GM18951 (cell line): ENCODE results near the gene B2M.
"Not testable (repeated sequence)": the region's sequence is repeated elsewhere in the genome, so short reads cannot be mapped to it uniquely, and the experiment has no call there.

ENCODE experiments used
- POLR2A ChIP-seq: IDR thresholded peaks from 4 replicates; pipeline ENCODE4 v1.6.1; 2011; ENCODE audit warnings: mild to moderate bottlenecking; ENCODE audit not compliant: insufficient read length, insufficient read depth; ENCODE audit errors: extremely low read depth
- in situ Hi-C: fragments of 300-500 bp; cut with MboI; formaldehyde crosslinking; loops from one replicate; pipeline ENCODE4 v1.12.0; 2022; ENCODE audit warnings: low sequenced_read_pairs, mixed read lengths, inconsistent platforms; ENCODE audit not compliant: unreplicated experiment

B2M gene

GRCh38 chr15:44682211-44682610 is 29.1 kb upstream of the B2M start:
- TF ChIP-seq POLR2A = no peak
- in situ Hi-C loops = no loop called here

- in situ Hi-C loops = not testable (repeated sequence)
These were observed 28.3 kb upstream of the B2M start for GRCh38 chr15:44682809-44683682.

- in situ Hi-C loops = not testable (repeated sequence)
These were observed 22.0 kb upstream of the B2M start for GRCh38 chr15:44689318-44689717.

GRCh38 chr15:44690245-44690644 is 21.1 kb upstream of the B2M start:
- in situ Hi-C loops = not testable (repeated sequence)

- in situ Hi-C loops = no loop called here
These were observed 18.7 kb upstream of the B2M start for GRCh38 chr15:44692659-44693058.

GRCh38 chr15:44694416-44694815 is 16.9 kb upstream of the B2M start:
- in situ Hi-C loops = no loop called here
- no peak for TF ChIP-seq POLR2A

More at GRCh38 chr15:44692659-44693058, 18.7 kb upstream of the B2M start:
- TF ChIP-seq POLR2A = no peak

GRCh38 chr15:44695294-44695693 is 16.0 kb upstream of the B2M start:
- in situ Hi-C loops = no loop called here
- no peak for TF ChIP-seq POLR2A

GRCh38 chr15:44697014-44697413 is 14.3 kb upstream of the B2M start:
- in situ Hi-C loops = no loop called here
- no peak for TF ChIP-seq POLR2A

GRCh38 chr15:44698641-44699040 is 12.7 kb upstream of the B2M start:
- no peak for TF ChIP-seq POLR2A
- in situ Hi-C loops = no loop called here

GRCh38 chr15:44700676-44701075 is 10.6 kb upstream of the B2M start:
- in situ Hi-C loops = not testable (repeated sequence)

- no peak for TF ChIP-seq POLR2A
- in situ Hi-C loops = no loop called here
These were observed 5.3 kb upstream of the B2M start for GRCh38 chr15:44705986-44706385.

- no peak for TF ChIP-seq POLR2A
- in situ Hi-C loops = no loop called here
These were observed 4.9 kb upstream of the B2M start for GRCh38 chr15:44706401-44706800.

GRCh38 chr15:44706946-44707636 is 4.2 kb upstream of the B2M start:
- in situ Hi-C loops = no loop called here

More at GRCh38 chr15:44706946-44707636, 4.2 kb upstream of the B2M start:
- no peak for TF ChIP-seq POLR2A
